Activated CD4-positive, alpha-beta T cell treated with anti-CD3 and anti-CD28 coated beads, Interleukin-2, amount 50 U/mL, for 4 hours (primary cell): ENCODE data around the gene TAOK3.
"Not testable (repeated sequence)": the region's sequence is repeated elsewhere in the genome, so short reads cannot be mapped to it uniquely, and the experiment has no call there.

Experiments used
- DNase-seq, 2 experiments: peaks; one replicate each; pipeline ENCODE4 v3.0.0-alpha.2; 2020

The TAOK3 gene

DNA sequence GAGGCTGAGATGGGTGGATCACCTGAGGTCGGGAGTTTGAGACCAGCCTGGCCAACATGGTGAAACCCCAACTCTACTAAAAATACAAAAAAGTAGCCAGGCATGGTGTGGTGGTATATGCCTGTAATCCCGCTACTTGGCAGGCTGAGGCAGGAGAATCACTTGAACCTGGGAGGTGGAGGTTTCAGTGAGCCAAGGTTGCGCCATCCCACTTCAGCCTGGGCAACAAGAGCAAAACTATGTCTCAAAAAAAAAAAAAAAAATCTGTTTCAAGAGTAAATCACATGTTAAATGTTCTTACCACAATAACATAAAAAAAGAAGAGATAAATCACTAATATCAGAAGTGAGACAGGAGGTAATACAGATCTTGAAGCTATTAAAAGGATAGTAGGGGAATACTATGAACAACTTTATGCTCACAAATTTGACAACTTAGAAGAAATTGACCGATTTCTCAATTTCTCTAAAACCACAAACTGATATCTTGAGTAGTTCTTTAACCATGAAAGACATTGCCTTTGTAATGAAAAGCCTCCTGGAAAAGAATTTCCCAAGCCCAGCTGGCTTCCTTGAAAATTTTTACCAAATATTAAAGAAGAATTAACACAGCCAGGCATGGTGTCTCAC lies 37.7 kb downstream of the TAOK3 start:
- DNase-seq: no peak

- no peak for DNase-seq
Measured at GRCh38 chr12:118334241-118334640, 38.5 kb downstream of the TAOK3 start.

GRCh38 chr12:118332511-118332910 lies 40.2 kb downstream of the TAOK3 start:
- DNase-seq: no peak

DNA sequence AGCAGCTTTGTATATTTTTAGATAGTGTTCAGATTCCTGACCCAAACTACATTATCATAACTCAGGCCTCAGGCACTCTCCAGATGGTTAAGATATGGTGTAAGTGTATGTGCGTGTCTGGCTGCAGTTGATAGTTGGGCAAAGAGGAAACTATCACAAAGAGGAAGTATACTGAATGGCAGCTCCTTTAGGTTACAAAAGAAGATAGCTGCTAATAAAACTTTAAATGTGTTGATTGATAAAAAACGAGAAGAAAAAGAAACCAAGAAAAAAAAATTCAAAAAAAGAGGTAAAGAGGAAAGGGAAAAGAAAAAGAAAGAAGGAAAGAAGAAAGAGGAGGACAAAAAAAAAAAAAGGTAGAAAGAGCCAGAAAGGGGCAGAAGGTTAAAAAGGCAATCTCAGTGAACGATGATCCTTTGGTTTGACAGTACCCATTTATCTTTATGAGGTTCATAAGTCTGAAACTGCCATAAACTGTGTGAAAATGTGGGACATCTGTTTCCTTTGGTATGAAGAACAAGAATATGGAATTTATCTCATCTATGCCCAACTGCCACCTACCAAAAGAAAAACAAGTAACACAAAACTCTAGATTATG lies 42.2 kb downstream of the TAOK3 start:
- no peak for DNase-seq

- DNase-seq: no peak
Measured at GRCh38 chr12:118328486-118329330, 44.0 kb downstream of the TAOK3 start.

- DNase-seq: no peak
Measured at GRCh38 chr12:118327391-118327790, 45.3 kb downstream of the TAOK3 start.

DNA sequence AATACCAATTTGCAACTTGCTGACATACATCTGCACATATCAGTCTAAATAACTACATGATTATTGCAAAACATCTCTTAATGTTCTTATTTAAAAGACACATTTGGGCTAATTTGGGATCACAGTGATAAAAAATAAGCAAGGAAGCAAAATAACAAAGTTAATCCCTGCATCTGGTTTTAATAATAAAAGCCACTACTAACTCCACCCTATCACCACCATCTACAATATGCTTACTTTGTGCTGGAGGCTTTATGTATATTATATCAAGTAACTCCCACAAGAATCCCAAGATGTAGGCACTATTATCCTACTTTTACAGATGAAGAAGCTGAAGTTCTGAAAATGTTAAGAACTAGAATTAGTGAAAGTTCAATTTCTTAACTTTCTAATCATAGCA lies 45.7 kb downstream of the TAOK3 start:
- DNase-seq: no peak

- DNase-seq: no peak
Measured at GRCh38 chr12:118325081-118325480, 47.6 kb downstream of the TAOK3 start.

DNA sequence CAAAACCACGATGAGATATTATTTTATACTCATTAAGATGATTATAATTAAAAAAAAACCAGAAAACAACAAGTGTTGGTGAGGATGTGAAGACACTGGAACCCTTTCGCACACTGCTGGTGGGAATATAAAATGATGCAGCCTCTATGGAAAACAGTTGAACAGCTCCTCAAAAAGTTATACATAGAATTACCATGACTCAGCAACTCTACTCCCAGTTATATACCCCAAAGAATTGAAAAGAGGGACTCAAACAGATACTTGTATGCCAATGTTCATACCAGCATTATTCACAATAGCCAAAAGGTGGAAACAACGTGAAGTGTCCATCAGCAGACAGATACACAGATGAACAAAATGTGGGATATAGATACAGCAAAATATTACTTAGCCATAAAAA lies 53.1 kb downstream of the TAOK3 start:
- no peak for DNase-seq

DNA sequence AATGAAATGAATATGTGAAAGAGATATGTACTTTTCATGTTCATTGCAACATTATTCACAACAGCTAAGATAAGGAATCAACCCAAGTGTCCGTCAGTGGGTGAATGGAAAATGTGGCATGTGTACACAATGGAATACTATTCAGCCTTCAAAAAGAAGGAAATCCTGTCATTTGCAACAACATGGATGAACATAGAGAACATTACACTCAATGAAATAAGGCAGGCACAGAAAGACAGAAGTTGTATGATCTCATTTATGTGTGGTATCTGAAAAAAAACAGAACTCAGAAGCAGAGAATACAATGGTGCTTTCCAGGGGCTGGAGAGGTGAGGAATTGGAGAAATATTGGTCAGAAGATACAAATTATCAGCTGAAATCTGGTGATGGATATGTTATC lies 54.0 kb downstream of the TAOK3 start:
- no peak for DNase-seq

- DNase-seq: no peak
Measured at GRCh38 chr12:118317729-118318128, 55.0 kb downstream of the TAOK3 start.

- DNase-seq: no peak
Measured at GRCh38 chr12:118315821-118316220, 56.9 kb downstream of the TAOK3 start.

DNA sequence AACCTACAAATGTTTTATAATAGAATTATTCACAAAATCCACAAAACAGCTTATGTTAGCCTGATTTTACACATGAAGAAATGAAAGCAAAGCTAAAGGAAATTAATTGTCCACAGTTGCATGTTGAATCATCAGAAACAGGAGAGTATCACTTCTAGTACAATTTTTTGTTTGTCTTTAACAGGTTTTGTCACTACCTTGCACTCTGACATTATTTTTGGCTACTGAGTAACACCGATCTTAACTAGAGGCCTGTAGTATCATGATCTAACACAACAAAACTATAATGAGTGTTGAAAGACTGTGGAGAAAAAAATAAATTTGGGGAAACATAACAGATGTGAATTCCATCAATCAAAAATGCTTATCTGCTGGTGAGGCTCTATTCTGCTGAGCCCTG lies 60.1 kb downstream of the TAOK3 start:
- no peak for DNase-seq

- no peak for DNase-seq
Measured at GRCh38 chr12:118311666-118312065, 61.0 kb downstream of the TAOK3 start.

DNA sequence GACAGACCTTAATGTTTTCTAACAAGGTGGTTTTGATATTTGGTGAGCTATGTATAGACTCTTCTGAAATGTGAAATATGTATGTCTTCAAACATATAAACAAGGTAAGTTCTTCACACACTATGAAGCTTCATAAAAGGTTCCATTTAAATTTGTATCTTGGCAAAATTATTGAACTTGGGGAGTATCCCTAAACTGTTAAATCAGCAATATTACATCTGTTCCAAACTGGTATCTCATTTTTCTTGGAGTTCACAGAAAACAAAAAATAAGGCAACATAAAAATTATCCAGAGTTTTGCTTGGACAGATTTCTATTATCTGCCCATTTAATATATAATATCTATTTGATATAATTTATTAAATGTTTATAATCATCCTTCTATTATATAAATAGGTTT lies 62.4 kb downstream of the TAOK3 start:
- no peak for DNase-seq

DNA sequence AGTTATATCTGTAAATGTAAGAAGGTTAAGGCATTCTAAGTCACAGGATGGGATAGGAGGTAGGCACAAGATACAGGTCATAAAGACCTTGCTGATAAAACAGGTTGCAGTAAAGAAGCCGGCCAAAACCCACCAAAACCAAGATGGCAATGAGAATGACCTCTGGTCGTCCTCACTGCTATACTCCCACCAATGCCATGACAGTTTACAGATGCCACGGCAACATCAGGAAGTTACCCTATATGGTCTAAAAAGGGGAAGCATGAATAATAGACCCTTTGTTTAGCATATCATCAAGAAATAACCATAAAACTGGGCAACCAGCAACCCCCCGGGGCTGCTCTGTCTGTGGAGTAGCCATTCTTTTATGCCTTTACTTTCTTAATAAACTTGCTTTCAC lies 64.7 kb downstream of the TAOK3 start:
- not testable (repeated sequence) for DNase-seq

GRCh38 chr12:118307069-118307954 lies 65.4 kb downstream of the TAOK3 start:
- DNase-seq: peak; percentile 27 to 30

GRCh38 chr12:118304093-118304492 lies 68.6 kb downstream of the TAOK3 start:
- DNase-seq: no peak

- DNase-seq: no peak
Measured at GRCh38 chr12:118302053-118302452, 70.7 kb downstream of the TAOK3 start.

DNA sequence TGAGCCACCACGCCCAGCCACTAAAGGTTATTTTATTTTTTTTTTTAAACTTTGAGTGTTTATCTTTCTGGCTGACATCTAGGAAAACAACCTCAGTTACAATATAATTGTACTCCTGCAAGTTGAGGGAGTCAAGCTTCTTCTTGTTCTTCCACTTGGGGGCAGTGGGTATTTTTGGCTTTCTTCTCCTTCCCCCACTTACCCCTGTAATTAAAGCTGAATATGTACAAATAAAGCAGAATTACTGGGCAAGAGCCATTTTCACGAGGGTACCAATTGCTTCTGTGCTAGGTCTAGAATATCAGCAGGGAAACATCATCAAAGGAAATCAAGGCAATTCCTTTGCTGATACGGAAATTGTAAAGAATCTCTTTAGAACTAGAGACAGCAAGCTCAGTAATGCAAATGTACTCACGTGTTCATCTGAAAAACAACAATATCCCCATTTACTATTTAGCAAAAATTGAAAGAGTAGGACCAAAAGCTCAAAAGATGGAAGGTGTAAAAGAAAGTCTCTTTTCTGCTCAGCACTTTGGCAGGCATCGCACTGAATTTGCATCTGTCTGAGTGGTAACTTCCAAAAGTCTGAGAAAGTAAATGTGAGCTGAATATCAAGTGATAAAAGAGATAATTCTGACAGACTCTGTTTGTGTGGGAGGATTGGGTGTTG lies 72.8 kb downstream of the TAOK3 start:
- DNase-seq: no peak

- no peak for DNase-seq
Measured at GRCh38 chr12:118297284-118297683, 75.4 kb downstream of the TAOK3 start.

DNA sequence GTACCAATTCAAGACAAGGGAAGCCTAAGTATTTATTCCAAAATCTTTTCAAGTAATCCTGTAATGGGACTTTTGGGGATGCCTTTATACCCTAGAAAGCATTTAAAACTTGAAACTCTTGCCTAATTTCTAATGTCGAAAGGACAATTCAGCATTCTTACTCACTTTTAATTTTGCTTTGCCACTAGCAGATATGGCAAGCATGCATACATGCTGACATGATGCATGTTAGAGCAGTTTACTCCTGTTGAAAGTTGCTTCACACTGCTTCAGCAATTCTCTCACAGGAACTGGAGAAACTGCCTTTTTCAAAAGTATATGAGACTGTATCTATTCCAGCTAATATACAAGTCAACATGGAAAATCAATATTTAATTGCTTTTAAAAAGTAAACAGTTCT lies 79.9 kb downstream of the TAOK3 start:
- no peak for DNase-seq

- DNase-seq: no peak
Measured at GRCh38 chr12:118290130-118290529, 82.6 kb downstream of the TAOK3 start.
